IMR-90 (cell line): Measurements from ENCODE around the gene ENTREP3. TPM values are rescaled to one million over a fixed set of nuclear protein-coding genes. Genes with fewer than 3 reads are reported as not detected.

Experiments
- ATAC-seq: fragments of 200-7000 bp; cut with Tn5 transposase; 2 replicates; pipeline ENCODE4 v1.9.1; 2020; ENCODE audit warnings: low read depth, mild to moderate bottlenecking, moderate library complexity
- BruUV-seq: library from RNA; stranded (reverse); fragments of 400-500 nt; replicated peaks from 2 replicates; lab custom pipeline; 2021; lab: Mats Ljungman, UMichigan
- CTCF ChIA-PET: fragments of 300-600 bp; formaldehyde crosslinking; extraction: SDS; loops from one replicate; lab custom pipeline; 2021; ENCODE audit warnings: antibody characterized with exemption; lab: Yijun Ruan, JAX
- POLR2A ChIA-PET: fragments of 300-600 bp; sonication (Branson Sonifier 250); formaldehyde crosslinking; loops from one replicate; lab custom pipeline; 2022; ENCODE audit warnings: antibody characterized with exemption; ENCODE audit not compliant: unreplicated experiment; lab: Charles Lee
- DNase-seq: peaks from one replicate; pipeline ENCODE4 v3.0.0; 2013
- H2AFZ ChIP-seq: replicated peaks from 2 replicates; pipeline ENCODE3; 2013; ENCODE audit warnings: low read length, mild to moderate bottlenecking; ENCODE audit not compliant: poor library complexity
- H2AK5ac ChIP-seq: 2 replicates; pipeline ENCODE4 v1.6.1; 2013; ENCODE audit warnings: low read depth, low read length, inconsistent platforms
- H2AK9ac ChIP-seq: replicated peaks from 2 replicates; pipeline ENCODE3; 2013; ENCODE audit warnings: mild to moderate bottlenecking, low read depth, low read length, moderate library complexity; ENCODE audit not compliant: poor library complexity
- H2BK120ac ChIP-seq: 2 replicates; pipeline ENCODE4 v1.6.1; 2013; ENCODE audit warnings: low read depth, low read length, inconsistent platforms
- H2BK15ac ChIP-seq: 3 replicates; pipeline ENCODE4 v1.6.1; 2013; ENCODE audit warnings: low read depth, low read length, inconsistent platforms
- H2BK20ac ChIP-seq: 2 replicates; pipeline ENCODE4 v1.6.1; 2013; ENCODE audit warnings: low read depth, mild to moderate bottlenecking, inconsistent platforms, low read length, moderate library complexity
- H2BK5ac ChIP-seq: 2 replicates; pipeline ENCODE4 v1.6.1; 2013; ENCODE audit warnings: mild to moderate bottlenecking, low read depth, low read length, inconsistent platforms; ENCODE audit not compliant: poor library complexity, severe bottlenecking
- H3K14ac ChIP-seq: replicated peaks from 2 replicates; pipeline ENCODE4 v1.6.1; 2013; ENCODE audit warnings: low read depth, low read length, inconsistent platforms
- H3K18ac ChIP-seq: 2 replicates; pipeline ENCODE4 v1.6.1; 2013; ENCODE audit warnings: low read depth, low read length, control low read depth
- H3K23ac ChIP-seq: 2 replicates; pipeline ENCODE4 v1.6.1; 2013; ENCODE audit warnings: low read depth, low read length, inconsistent platforms
- H3K27ac ChIP-seq: 2 replicates; pipeline ENCODE4 v1.5.1; 2013; ENCODE audit warnings: mild to moderate bottlenecking, control low read depth, low read length; ENCODE audit not compliant: insufficient read depth
- H3K27me3 ChIP-seq: 2 replicates; pipeline ENCODE4 v1.6.1; 2013; ENCODE audit warnings: low read length; ENCODE audit not compliant: control insufficient read depth, insufficient read depth
- H3K36me3 ChIP-seq: 2 replicates; pipeline ENCODE4 v1.6.1; 2013; ENCODE audit warnings: low read length, mixed read lengths; ENCODE audit not compliant: control insufficient read depth, insufficient read depth
- H3K4ac ChIP-seq: 2 replicates; pipeline ENCODE4 v1.6.1; 2013; ENCODE audit warnings: low read depth, low read length, inconsistent platforms
- H3K4me1 ChIP-seq: 2 replicates; pipeline ENCODE4 v1.6.1; 2013; ENCODE audit warnings: low read length, mixed read lengths; ENCODE audit not compliant: control insufficient read depth, insufficient read depth
- H3K4me2 ChIP-seq: 2 replicates; pipeline ENCODE4 v1.6.1; 2013; ENCODE audit warnings: low read depth, mild to moderate bottlenecking, control low read depth, low read length, moderate library complexity
- H3K4me3 ChIP-seq: 2 replicates; pipeline ENCODE4 v1.5.1; 2013; ENCODE audit warnings: low read depth, mild to moderate bottlenecking, control low read depth, low read length, moderate library complexity; ENCODE audit not compliant: insufficient read depth
- H3K56ac ChIP-seq: 2 replicates; pipeline ENCODE4 v1.6.1; 2013; ENCODE audit warnings: low read length, inconsistent platforms; ENCODE audit not compliant: insufficient read depth; ENCODE audit errors: extremely low read depth
- H3K79me1 ChIP-seq, 2 experiments: 2 replicates each; pipeline ENCODE4 v1.6.1; 2013; ENCODE audit warnings: low read length in 2 of 2, inconsistent platforms in 1 of 2, low read depth in 1 of 2
- H3K9ac ChIP-seq: 2 replicates; pipeline ENCODE4 v1.6.1; 2013; ENCODE audit warnings: low read depth, low read length, control low read depth
- H3K9me1 ChIP-seq: 2 replicates; pipeline ENCODE4 v1.6.1; 2013; ENCODE audit warnings: low read length, inconsistent platforms; ENCODE audit not compliant: insufficient read depth
- H3K9me3 ChIP-seq: 2 replicates; pipeline ENCODE4 v1.6.1; 2013; ENCODE audit warnings: low read length; ENCODE audit not compliant: control insufficient read depth, insufficient read depth
- H4K20me1 ChIP-seq: 2 replicates; pipeline ENCODE4 v1.6.1; 2013; ENCODE audit warnings: low read length, inconsistent platforms; ENCODE audit not compliant: insufficient read depth
- H4K5ac ChIP-seq: 2 replicates; pipeline ENCODE4 v1.6.1; 2013; ENCODE audit warnings: mild to moderate bottlenecking, low read depth, low read length, control low read depth
- H4K8ac ChIP-seq, 2 experiments: 2 replicates each; pipeline ENCODE4 v1.6.1; 2013; ENCODE audit warnings: low read depth in 2 of 2, low read length in 2 of 2, control low read depth in 1 of 2, inconsistent platforms in 1 of 2
- H4K91ac ChIP-seq: 2 replicates; pipeline ENCODE4 v1.6.1; 2013; ENCODE audit warnings: low read depth, low read length, inconsistent platforms; ENCODE audit not compliant: insufficient read depth
- BHLHE40 ChIP-seq: fragments of 150-350 bp; IDR thresholded peaks from 2 replicates; pipeline ENCODE4 v1.6.1; 2016; ENCODE audit warnings: mild to moderate bottlenecking, low read depth, low read length
- CHD1 ChIP-seq: IDR thresholded peaks from 2 replicates; pipeline ENCODE4 v1.6.1; 2012; ENCODE audit warnings: low read depth, low read length, improper control_type of control experiment
- CTCF ChIP-seq: conservative IDR thresholded peaks from 2 replicates; pipeline ENCODE4 v1.5.1; 2012; ENCODE audit warnings: mild to moderate bottlenecking, low read depth, low read length, improper control_type of control experiment
- MAZ ChIP-seq: IDR thresholded peaks from 2 replicates; pipeline ENCODE4 v1.6.1; 2012; ENCODE audit warnings: low read depth, mild to moderate bottlenecking, low read length, improper control_type of control experiment, moderate library complexity, borderline replicate concordance
- POLR2A ChIP-seq: IDR thresholded peaks from 2 replicates; pipeline ENCODE4 v1.6.1; 2012; ENCODE audit warnings: mild to moderate bottlenecking, low read depth, low read length
- RAD21 ChIP-seq: IDR thresholded peaks from 2 replicates; pipeline ENCODE4 v1.6.1; 2012; ENCODE audit warnings: low read length, improper control_type of control experiment
- SMC3 ChIP-seq: fragments of 150-350 bp; IDR thresholded peaks from 2 replicates; pipeline ENCODE4 v1.6.1; 2016; ENCODE audit warnings: low read depth, mild to moderate bottlenecking, antibody characterized with exemption, low read length, moderate library complexity
- WGBS, 2 experiments: methylation state at CpG; one replicate each; pipeline versions ENCODE4 v1.1.5 to v1.1.7; 2013; ENCODE audit warnings: missing lambda C conversion rate in 2 of 2; ENCODE audit not compliant: insufficient read length in 1 of 2; ENCODE audit errors: extremely low coverage in 2 of 2; 5-methylcytosine and 5-hydroxymethylcytosine counted together
- dilution Hi-C: fragments of 300-500 bp; cut with HindIII; formaldehyde crosslinking; loops from one replicate; pipeline ENCODE4 v1.14.3; 2018; ENCODE audit warnings: low sequenced_read_pairs; ENCODE audit not compliant: unreplicated experiment
- in situ Hi-C: fragments of 300-500 bp; cut with MboI; formaldehyde crosslinking; loops from 3 replicates; pipeline ENCODE4 v1.14.3; 2019; ENCODE audit warnings: low sequenced_read_pairs, inconsistent platforms, mixed read lengths
- intact Hi-C: fragments of 100-400 bp; cut with micrococcal nuclease; formaldehyde crosslinking; loops from 2 replicates; pipeline ENCODE4 v1.10.0; 2022
- polyA plus RNA-seq, 3 experiments: library from polyadenylated mRNA; depleted of rRNA; stranded (reverse); fragments of >200 nt; gene quantifications; 2 replicates each; pipeline ENCODE4 v1.2.3, GENCODE V29; 2012; ENCODE audit warnings: low replicate concordance in 1 of 3
- total RNA-seq: library from RNA; depleted of rRNA; stranded (reverse); fragments of >200 nt; gene quantifications from 2 replicates; pipeline ENCODE4 v1.2.3, GENCODE V29; 2012

Gene ENTREP3
- total and polyA plus RNA-seq, 2 of the 4 experiments (the other 2 are of a cell fraction) = 1.4 to 23.8 TPM

- BruUV-seq = no TSS peak
- H3K23ac ChIP-seq = peak overlapping the region; percentile 14
- H3K9me3 ChIP-seq = no peaks in the 10 kb centered on the region
- TF ChIP-seq RAD21 (peak; percentile 80), MAZ (peak; percentile 55; the same call in 1 of the 2 replicates), CHD1 (no peak), BHLHE40 (no peak), POLR2A (peak; percentile 21; the same call in 1 of the 2 replicates), SMC3 (peak; percentile 96), CTCF (peak; percentile 95)
- H2BK5ac ChIP-seq = no peak overlapping the region
- H4K91ac ChIP-seq = peak overlapping the region; percentile 57
- H3K4me2 ChIP-seq = peak overlapping the region; percentile 90
- no peak overlapping the region; the same call in 2 of the 3 replicates for H2BK15ac ChIP-seq
- H3K27ac ChIP-seq = peak overlapping the region; percentile 12; the same call in 1 of the 2 replicates
- peak overlapping the region; percentile 84 for H2AK5ac ChIP-seq
- peaks cover 4% of the 10 kb centered on the region; the same call in 1 of the 2 replicates for H3K36me3 ChIP-seq
- intact Hi-C loops = loop anchor here (1.0 to 10.0 kb wide), 4 partner anchors 19 to 388 kb away; partner anchors contain the start of gene RUSC1
- peak; percentile 74 for DNase-seq
- H3K14ac ChIP-seq = peak overlapping the region; percentile 10
- peak overlapping the region; percentile 6; the same call in 1 of the 2 replicates for H3K4me3 ChIP-seq
- CTCF ChIA-PET = interaction anchor here (0.6 to 2.0 kb wide), 7 partner anchors 13 to 109 kb away, joined by 3 to 18 read pairs (median 4); partner anchors contain the start of gene KRTCAP2
- no peaks in the 10 kb centered on the region for H4K20me1 ChIP-seq
- peak overlapping the region; percentile 34; the same call in 1 of the 2 replicates for H4K5ac ChIP-seq
- H4K8ac ChIP-seq = peak overlapping the region in 1 of 2 experiments; percentile 62; a peak in 2 of 4 replicates
- H2BK20ac ChIP-seq = 0 out of 2 replicates have a peak overlapping the region, but pooled peaks have one; percentile 16
- 0 out of 2 replicates have a peak overlapping the region, but pooled peaks have one; percentile 41 for H3K56ac ChIP-seq
- peak overlapping the region; percentile 45 for H3K9ac ChIP-seq
- 2% methylated on average over 8 of the region's 13 CpGs; no CpG with 5 or more reads in 1 of the 2 experiments for WGBS, 2 experiments
- H3K27me3 ChIP-seq = no peaks in the 10 kb centered on the region
- H3K4me1 ChIP-seq = peaks cover 15% of the 10 kb centered on the region
- H2BK120ac ChIP-seq = peak overlapping the region; percentile 31; the same call in 1 of the 2 replicates
- peak overlapping the region; percentile 75 for H2AK9ac ChIP-seq
- peaks cover 13 to 24% of the 10 kb centered on the region in 2 experiments for H3K79me1 ChIP-seq
- POLR2A ChIA-PET = interaction anchor here (0.5 to 0.6 kb wide), 3 partner anchors 16 to 107 kb away, joined by 3 read pairs; no protein-coding TSS in a partner anchor
- dilution Hi-C loops = no loop called here
- H3K4ac ChIP-seq = peak overlapping the region; percentile 54
- peak overlapping the region; percentile 79 for H2AFZ ChIP-seq
- ATAC-seq = peak; percentile 33
- in situ Hi-C loops = no loop called here
- no peak overlapping the region for H3K18ac ChIP-seq
- peaks cover 6% of the 10 kb centered on the region; the same call in 1 of the 2 replicates for H3K9me1 ChIP-seq
Measured at GRCh38 chr1:155206891-155207805, 48.1 kb downstream of the ENTREP3 start.
